Stomach (tissue), 4 donors: Measurements from ENCODE around the gene YPEL3.

ENCODE experiments used
- CTCF ChIP-seq, 7 experiments: fragments of 450-650 bp in 4 of 7; fragments of 200-600 bp in 3 of 7; sonication (generic) in 3 of 7; IDR thresholded peaks; one replicate each; pipeline ENCODE4 v1.5.1; 2016 to 2019; ENCODE audit warnings: antibody characterized with exemption in 7 of 7, control low read depth in 2 of 7, mild to moderate bottlenecking in 1 of 7
- EP300 ChIP-seq: sonication (generic); formaldehyde crosslinking; IDR thresholded peaks from one replicate; pipeline ENCODE4 v1.6.1; 2017; ENCODE audit warnings: antibody characterized with exemption
- POLR2A ChIP-seq, 4 donors: fragments of 450-650 bp; IDR thresholded peaks; one replicate each; pipeline ENCODE4 v1.6.1; 2016; ENCODE audit warnings: antibody characterized with exemption in 4 of 4, control low read depth in 2 of 4, mild to moderate bottlenecking in 1 of 4, moderate library complexity in 1 of 4

DNA sequence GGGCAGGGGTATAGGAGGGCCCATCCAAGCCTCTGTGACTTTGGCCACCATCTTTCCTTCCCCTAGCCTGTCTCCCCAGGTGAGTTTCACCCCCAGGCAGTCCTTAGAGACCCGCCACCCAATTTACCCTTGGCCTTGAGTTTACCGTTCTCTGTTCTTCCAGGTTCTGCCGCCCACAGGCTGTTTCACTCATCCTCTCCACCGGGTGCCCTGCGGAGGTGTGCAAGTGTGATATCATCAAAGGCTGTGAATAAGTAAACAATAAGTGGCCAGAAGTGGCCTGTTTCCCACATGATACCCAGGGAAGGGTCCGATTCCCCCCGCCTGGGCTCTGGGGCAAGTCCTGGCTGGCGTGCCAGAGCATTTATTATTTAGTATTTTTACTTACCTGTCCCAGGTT, 49.8 kb downstream of the YPEL3 start:
- TF ChIP-seq POLR2A (IDR thresholded peaks at IDR 0.05) = no peak
- TF ChIP-seq CTCF (IDR thresholded peaks at IDR 0.05) = no peak
- TF ChIP-seq EP300 = no peak
